Astrocyte of the spinal cord (primary cell): Measurements from ENCODE around the gene MAP2K6.
A peak's percentile ranks its signal among the peaks of the same experiment; 100 is the strongest.

Experiments used
- DNase-seq: peaks from one replicate; pipeline ENCODE4 v3.0.0; 2011; ENCODE audit warnings: low read depth, low spot score
- H3K4me3 ChIP-seq: 2 replicates; pipeline ENCODE4 v1.5.1; 2011; ENCODE audit warnings: low read depth, mild to moderate bottlenecking, low read length, moderate library complexity
- CTCF ChIP-seq: IDR thresholded peaks from 2 replicates; pipeline ENCODE4 v1.5.1; 2012; ENCODE audit warnings: low read depth, mild to moderate bottlenecking, low read length, inconsistent platforms
- in situ Hi-C: cut with HindIII; loops from 2 replicates; pipeline ENCODE4 v1.10.0; 2017; ENCODE audit warnings: low sequenced_read_pairs

The MAP2K6 gene

GRCh38 chr17:69518951-69519350 is 104.5 kb downstream of the MAP2K6 start:
- no peak for DNase-seq
- in situ Hi-C loops: no loop called here
- no peak for TF ChIP-seq CTCF
- H3K4me3 ChIP-seq: no peak overlapping the region

- no peak overlapping the region for H3K4me3 ChIP-seq
- in situ Hi-C loops: no loop called here
- peak; percentile 64 for DNase-seq
Measured at GRCh38 chr17:69523244-69523861, 108.9 kb downstream of the MAP2K6 start.

GRCh38 chr17:69524854-69525253 is 110.4 kb downstream of the MAP2K6 start:
- H3K4me3 ChIP-seq: no peak overlapping the region
- DNase-seq: no peak
- TF ChIP-seq CTCF: no peak
- in situ Hi-C loops: no loop called here

More at GRCh38 chr17:69523244-69523861, 108.9 kb downstream of the MAP2K6 start:
- peak; percentile 73 for TF ChIP-seq CTCF

- in situ Hi-C loops: no loop called here
- peak; percentile 89 for TF ChIP-seq CTCF
- no peak overlapping the region for H3K4me3 ChIP-seq
- peak; percentile 78 for DNase-seq
Measured at GRCh38 chr17:69525920-69526841, 111.7 kb downstream of the MAP2K6 start.

- in situ Hi-C loops: no loop called here
- no peak for DNase-seq
- H3K4me3 ChIP-seq: no peak overlapping the region
- no peak for TF ChIP-seq CTCF
Measured at GRCh38 chr17:69528035-69528434, 113.5 kb downstream of the MAP2K6 start.

DNA sequence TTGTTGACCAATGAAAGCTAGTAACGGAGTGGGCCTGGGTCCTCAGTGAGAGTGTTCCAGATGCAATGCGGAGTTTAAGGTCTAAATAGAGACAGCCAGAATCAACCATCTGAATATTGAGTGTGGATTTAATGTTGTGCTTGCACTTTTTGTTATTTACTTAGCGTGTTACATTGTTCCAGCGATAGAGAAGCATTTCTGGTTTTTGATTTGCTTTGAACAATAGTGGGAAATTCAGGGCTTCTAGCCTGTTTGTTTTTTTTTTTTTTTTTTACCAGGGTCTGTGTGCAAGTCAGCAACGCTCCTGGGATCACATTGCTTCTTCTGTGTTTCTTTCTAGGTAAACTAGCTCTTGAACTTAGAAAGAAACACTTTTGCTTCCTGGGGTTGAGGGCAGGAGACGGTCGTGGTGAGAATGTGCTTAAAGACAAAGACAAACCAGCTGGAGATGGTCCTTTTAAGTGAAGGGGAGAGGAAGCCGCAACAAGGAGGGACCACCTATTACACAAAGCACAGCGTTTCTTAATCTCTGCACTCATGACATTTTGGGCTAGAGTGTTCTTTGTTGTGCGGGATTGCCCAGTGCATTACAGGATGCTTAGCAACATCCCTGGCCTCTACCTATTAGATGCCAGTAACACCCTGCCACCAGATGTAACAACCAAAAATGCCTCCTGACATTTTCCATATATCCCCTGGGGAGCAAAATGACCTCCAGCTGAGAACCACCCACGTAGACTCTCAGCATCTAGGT is 119.2 kb downstream of the MAP2K6 start:
- TF ChIP-seq CTCF: no peak
- no peak for DNase-seq
- no peak overlapping the region for H3K4me3 ChIP-seq
- in situ Hi-C loops: no loop called here
